ENCODE results near the gene CPD.
"Not testable (repeated sequence)": the region's sequence is repeated elsewhere in the genome, so short reads cannot be mapped to it uniquely, and the experiment has no call there.

The CPD gene

GRCh38 chr17:30388321-30389179, 9.8 kb downstream of the CPD start:
- no peak for DNase-seq (ENCODE audit: low read depth in 2 of 2)

- DNase-seq (ENCODE audit: low read depth in 2 of 2), result no peak
Observed at GRCh38 chr17:30389756-30390300, 11.1 kb downstream of the CPD start.

- DNase-seq (ENCODE audit: low read depth in 2 of 2), result no peak
Observed at GRCh38 chr17:30391534-30391933, 12.8 kb downstream of the CPD start.

- DNase-seq (ENCODE audit: low read depth in 2 of 2), result no peak
Observed at GRCh38 chr17:30393491-30393890, 14.8 kb downstream of the CPD start.

GRCh38 chr17:30393911-30394867, 15.5 kb downstream of the CPD start:
- DNase-seq (ENCODE audit: low read depth in 2 of 2), result no peak

GRCh38 chr17:30395398-30396022, 16.8 kb downstream of the CPD start:
- no peak for DNase-seq (ENCODE audit: low read depth in 2 of 2)

GRCh38 chr17:30396129-30396528, 17.4 kb downstream of the CPD start:
- DNase-seq (ENCODE audit: low read depth in 2 of 2), result no peak

- no peak for DNase-seq (ENCODE audit: low read depth in 2 of 2)
Observed at GRCh38 chr17:30396612-30397011, 17.9 kb downstream of the CPD start.

GRCh38 chr17:30398328-30399041, 19.8 kb downstream of the CPD start:
- DNase-seq (ENCODE audit: low read depth in 2 of 2), result no peak

GRCh38 chr17:30401097-30401496, 22.4 kb downstream of the CPD start:
- DNase-seq (ENCODE audit: low read depth in 2 of 2), result no peak

GRCh38 chr17:30405161-30405560, 26.4 kb downstream of the CPD start:
- DNase-seq (ENCODE audit: low read depth in 2 of 2), result no peak

GRCh38 chr17:30410627-30411026, 31.9 kb downstream of the CPD start:
- not testable (repeated sequence) for DNase-seq (ENCODE audit: low read depth in 2 of 2)

- DNase-seq (ENCODE audit: low read depth in 2 of 2), result not testable (repeated sequence)
Observed at GRCh38 chr17:30412008-30412496, 33.3 kb downstream of the CPD start.

GRCh38 chr17:30413109-30413508, 34.4 kb downstream of the CPD start:
- DNase-seq (ENCODE audit: low read depth in 2 of 2), result no peak

GRCh38 chr17:30414486-30414885, 35.8 kb downstream of the CPD start:
- no peak for DNase-seq (ENCODE audit: low read depth in 2 of 2)

- DNase-seq (ENCODE audit: low read depth in 2 of 2), result no peak
Observed at GRCh38 chr17:30415491-30415890, 36.8 kb downstream of the CPD start.

- DNase-seq (ENCODE audit: low read depth in 2 of 2), result not testable (repeated sequence)
Observed at GRCh38 chr17:30418070-30418469, 39.3 kb downstream of the CPD start.

- DNase-seq (ENCODE audit: low read depth in 2 of 2), result no peak
Observed at GRCh38 chr17:30421592-30421991, 42.9 kb downstream of the CPD start.

GRCh38 chr17:30422171-30422570, 43.4 kb downstream of the CPD start:
- no peak for DNase-seq (ENCODE audit: low read depth in 2 of 2)

GRCh38 chr17:30424471-30424870, 45.7 kb downstream of the CPD start:
- DNase-seq (ENCODE audit: low read depth in 2 of 2), result no peak

- DNase-seq (ENCODE audit: low read depth in 2 of 2), result no peak
Observed at GRCh38 chr17:30426292-30426691, 47.6 kb downstream of the CPD start.
